Measurements from ENCODE around the gene CDH2.

Gene CDH2

GRCh38 chr18:27994571-27994970 lies 182.4 kb downstream of the CDH2 start:
- DNase-seq (ENCODE audit: low spot score): no peak

GRCh38 chr18:27991391-27991790 lies 185.5 kb downstream of the CDH2 start:
- no peak for DNase-seq (ENCODE audit: low spot score)

- DNase-seq (ENCODE audit: low spot score): no peak
These were observed 191.1 kb downstream of the CDH2 start for GRCh38 chr18:27985832-27986231.

GRCh38 chr18:27983780-27984179 lies 193.2 kb downstream of the CDH2 start:
- no peak for DNase-seq (ENCODE audit: low spot score)

- DNase-seq (ENCODE audit: low spot score): no peak
These were observed 200.0 kb downstream of the CDH2 start for GRCh38 chr18:27976806-27977408.

GRCh38 chr18:27970321-27970720 lies 206.6 kb downstream of the CDH2 start:
- no peak for DNase-seq (ENCODE audit: low spot score)

- no peak for DNase-seq (ENCODE audit: low spot score)
These were observed 207.7 kb downstream of the CDH2 start for GRCh38 chr18:27969206-27969605.

GRCh38 chr18:27967913-27968824 lies 208.8 kb downstream of the CDH2 start:
- DNase-seq (ENCODE audit: low spot score): no peak

- DNase-seq (ENCODE audit: low spot score): no peak
These were observed 210.0 kb downstream of the CDH2 start for GRCh38 chr18:27966881-27967280.

GRCh38 chr18:27964811-27965210 lies 212.1 kb downstream of the CDH2 start:
- DNase-seq (ENCODE audit: low spot score): no peak

- DNase-seq (ENCODE audit: low spot score): no peak
These were observed 217.8 kb downstream of the CDH2 start for GRCh38 chr18:27959101-27959500.

- DNase-seq (ENCODE audit: low spot score): no peak
These were observed 220.8 kb downstream of the CDH2 start for GRCh38 chr18:27956001-27956640.

GRCh38 chr18:27954226-27954625 lies 222.7 kb downstream of the CDH2 start:
- DNase-seq (ENCODE audit: low spot score): no peak

GRCh38 chr18:27952741-27953140 lies 224.2 kb downstream of the CDH2 start:
- DNase-seq (ENCODE audit: low spot score): no peak

GRCh38 chr18:27950648-27951228 lies 226.2 kb downstream of the CDH2 start:
- DNase-seq (ENCODE audit: low spot score): no peak

- DNase-seq (ENCODE audit: low spot score): no peak
These were observed 227.9 kb downstream of the CDH2 start for GRCh38 chr18:27948986-27949385.

GRCh38 chr18:27942706-27943105 lies 234.2 kb downstream of the CDH2 start:
- no peak for DNase-seq (ENCODE audit: low spot score)

GRCh38 chr18:27931535-27931934 lies 245.4 kb downstream of the CDH2 start:
- no peak for DNase-seq (ENCODE audit: low spot score)

GRCh38 chr18:27922780-27923179 lies 254.2 kb downstream of the CDH2 start:
- no peak for DNase-seq (ENCODE audit: low spot score)

- DNase-seq (ENCODE audit: low spot score): no peak
These were observed 254.8 kb downstream of the CDH2 start for GRCh38 chr18:27921904-27922751.

- DNase-seq (ENCODE audit: low spot score): no peak
These were observed 255.5 kb downstream of the CDH2 start for GRCh38 chr18:27921392-27921791.

- no peak for DNase-seq (ENCODE audit: low spot score)
These were observed 256.1 kb downstream of the CDH2 start for GRCh38 chr18:27920836-27921235.

Measured in left forelimb (tissue), 1 donor.